CD4-positive, alpha-beta T cell treated with Interleukin-4 for 4 hours (primary cell): ENCODE data around the gene MXRA5.
"Not testable (repeated sequence)": the region's sequence is repeated elsewhere in the genome, so short reads cannot be mapped to it uniquely, and the experiment has no call there.

Source experiments
- DNase-seq: peaks from one replicate; pipeline ENCODE4 v3.0.0-alpha.2; 2020

Gene MXRA5

GRCh38 chrX:3320471-3321046, 25.9 kb downstream of the MXRA5 start:
- no peak for DNase-seq

DNA sequence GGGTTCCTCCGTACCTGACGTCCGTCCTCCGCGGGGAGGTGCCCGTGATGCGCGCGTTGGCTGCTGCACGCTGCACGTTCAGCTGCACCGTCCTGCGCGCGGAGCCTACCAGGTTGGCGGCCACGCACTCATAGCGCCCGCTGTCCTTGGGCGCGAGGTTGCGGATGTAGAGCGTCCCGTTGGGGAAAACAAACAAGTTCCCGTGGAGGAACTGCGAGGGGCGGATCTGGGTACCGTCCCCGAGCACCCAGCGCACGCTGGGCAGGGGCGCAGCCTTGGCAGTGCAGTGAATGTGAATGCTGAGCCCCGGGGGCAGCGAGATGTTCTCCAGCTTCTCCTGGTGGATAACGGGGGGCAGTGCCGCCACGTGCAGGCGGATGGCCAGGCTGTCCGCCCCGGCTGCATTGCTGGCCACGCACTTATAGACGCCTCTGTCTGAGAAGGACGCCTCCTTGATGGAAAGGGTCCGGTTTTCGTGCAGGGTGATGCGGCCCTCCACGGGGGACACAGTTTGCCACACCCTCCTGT, 29.2 kb downstream of the MXRA5 start:
- DNase-seq, result no peak

GRCh38 chrX:3312109-3312508, 34.3 kb downstream of the MXRA5 start:
- no peak for DNase-seq

- no peak for DNase-seq
Measured at GRCh38 chrX:3307881-3308280, 38.6 kb downstream of the MXRA5 start.

DNA sequence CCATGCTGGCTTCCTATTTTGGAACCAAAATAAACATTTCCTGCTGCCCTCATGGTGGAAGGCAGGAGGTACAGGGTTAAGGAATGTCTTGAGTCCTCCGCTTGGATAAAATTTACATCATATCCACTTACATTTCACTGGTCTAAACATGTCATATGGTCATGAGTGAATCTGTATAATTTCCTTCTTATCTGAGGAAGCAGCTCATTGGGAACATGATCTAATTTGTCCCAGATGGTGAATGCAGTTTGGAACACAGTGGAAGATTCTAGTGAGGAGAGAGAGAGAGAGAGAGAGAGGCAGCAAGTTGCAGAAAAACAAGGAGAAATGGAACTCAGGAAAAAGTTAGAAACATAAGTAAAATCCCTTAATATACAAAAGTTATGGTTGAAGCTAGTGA, 46.8 kb downstream of the MXRA5 start:
- DNase-seq, result no peak

DNA sequence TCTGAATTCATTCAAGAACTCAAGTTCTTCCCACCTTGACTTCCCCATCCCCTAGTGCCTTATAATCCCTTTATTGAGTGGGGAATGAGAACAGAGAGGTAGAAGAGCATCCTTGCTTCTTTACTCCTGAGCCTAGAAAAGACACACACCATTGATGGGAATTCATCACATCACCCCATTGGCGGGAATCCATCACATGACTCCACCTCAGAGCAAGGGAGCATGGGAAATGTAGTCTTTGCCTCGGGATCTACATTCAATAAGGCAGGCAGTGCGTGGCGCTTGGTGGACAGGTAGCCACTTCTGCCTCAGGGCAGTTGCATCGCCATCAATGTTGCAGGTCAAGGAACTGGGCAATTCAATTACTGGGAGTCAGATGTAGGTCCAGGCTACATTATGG, 50.7 kb downstream of the MXRA5 start:
- DNase-seq, result no peak

GRCh38 chrX:3293251-3293650, 53.2 kb downstream of the MXRA5 start:
- no peak for DNase-seq

DNA sequence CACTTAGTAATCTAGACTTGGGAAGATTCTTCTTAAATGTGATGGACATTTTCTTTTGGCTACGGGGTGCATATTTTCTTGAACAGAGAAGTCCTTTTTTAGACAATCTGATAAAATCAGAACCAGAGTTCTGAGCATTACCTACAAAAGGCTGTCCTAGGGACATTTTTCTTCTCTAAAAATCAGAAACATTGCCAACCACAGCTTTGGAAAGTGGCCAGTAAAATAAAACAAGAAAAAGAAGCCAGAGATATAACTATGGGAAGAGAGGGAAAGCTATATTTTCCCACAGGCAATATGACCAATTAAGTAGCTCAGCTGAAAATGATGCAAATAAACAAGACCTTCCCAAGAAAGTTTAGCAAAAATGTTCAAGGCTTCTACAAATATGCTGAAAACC, 55.9 kb downstream of the MXRA5 start:
- DNase-seq, result no peak

- DNase-seq, result no peak
Measured at GRCh38 chrX:3286196-3286945, 60.1 kb downstream of the MXRA5 start.

DNA sequence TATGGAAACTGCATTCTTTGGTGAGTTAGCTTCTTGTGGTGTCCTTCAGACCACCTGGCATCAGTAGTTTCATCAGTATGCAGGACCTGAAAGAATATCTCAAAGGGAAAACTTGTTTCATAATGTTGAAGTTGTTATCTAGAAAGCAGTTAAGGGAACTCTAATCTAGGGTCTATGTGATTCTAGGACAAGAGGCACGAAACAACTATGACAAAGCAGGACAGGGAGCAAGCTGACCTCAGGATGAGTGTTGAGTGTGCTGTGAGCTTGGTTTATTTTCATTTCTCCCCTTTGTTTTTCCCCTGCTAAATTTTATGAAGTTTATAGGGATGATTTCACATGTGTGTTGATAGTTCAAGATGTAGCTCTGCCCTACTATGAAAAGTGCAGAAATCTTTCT, 65.7 kb downstream of the MXRA5 start:
- no peak for DNase-seq

GRCh38 chrX:3273668-3274067, 72.8 kb downstream of the MXRA5 start:
- not testable (repeated sequence) for DNase-seq

- DNase-seq, result no peak
Measured at GRCh38 chrX:3271834-3272186, 74.6 kb downstream of the MXRA5 start.

DNA sequence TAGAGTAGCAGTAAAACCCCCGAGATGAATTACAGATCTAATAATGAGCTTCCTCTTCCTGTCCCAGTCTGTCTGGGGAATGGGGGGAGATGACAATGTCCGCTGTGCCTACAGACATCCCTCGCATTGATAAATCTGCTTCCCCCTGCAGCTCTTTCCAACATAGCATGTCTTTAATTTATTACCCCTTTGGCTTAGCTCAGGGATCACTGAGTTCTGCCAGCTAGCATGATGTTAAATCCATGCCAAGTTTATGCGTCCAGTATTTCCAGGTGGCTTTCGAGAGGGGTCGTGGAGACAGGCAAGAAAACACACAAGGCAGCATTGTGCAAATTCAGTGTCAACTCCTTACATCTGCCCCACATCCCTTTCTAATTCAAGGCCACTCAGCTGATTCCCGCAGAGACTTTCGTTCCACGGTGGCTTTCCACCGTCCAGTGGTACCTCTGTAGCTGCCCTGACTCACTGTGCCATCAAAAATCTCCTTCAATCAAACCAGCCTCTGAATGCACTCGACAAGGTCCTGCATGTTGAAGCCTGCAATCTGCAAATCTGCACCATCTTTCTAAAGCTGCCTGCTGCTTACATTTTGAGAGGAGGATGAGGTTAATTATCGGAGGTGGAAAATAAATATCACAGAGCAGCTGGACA, 75.1 kb downstream of the MXRA5 start:
- no peak for DNase-seq

DNA sequence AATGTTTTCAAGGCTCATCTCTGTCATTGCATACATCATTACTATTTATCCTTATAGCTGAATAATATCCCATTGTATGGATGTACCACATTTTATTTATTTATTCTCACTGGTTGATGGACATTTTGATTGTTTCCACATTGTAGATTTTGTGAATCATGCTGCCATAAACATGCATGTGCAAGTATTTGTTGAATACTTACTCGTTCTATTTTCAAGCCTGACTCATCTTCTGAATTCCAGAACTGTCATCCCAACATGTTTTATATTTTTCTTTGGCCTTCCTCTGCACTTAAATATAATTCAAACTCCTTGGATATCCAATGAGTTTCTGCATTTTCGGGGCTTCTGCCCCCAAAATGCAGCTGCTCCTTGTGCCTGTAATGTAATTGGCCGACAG, 77.6 kb downstream of the MXRA5 start:
- DNase-seq, result no peak

GRCh38 chrX:3263681-3264126, 82.7 kb downstream of the MXRA5 start:
- DNase-seq, result no peak

- no peak for DNase-seq
Measured at GRCh38 chrX:3262901-3263300, 83.6 kb downstream of the MXRA5 start.
